Panc1 (cell line): Measurements from ENCODE around the gene FZD4.

Experiments
- TF ChIP-seq, protein P1 (sequence below): fragments of 450-650 bp; IDR thresholded peaks from 2 replicates; pipeline ENCODE4 v1.5.1; 2017; ENCODE audit warnings: mild to moderate bottlenecking
- TF ChIP-seq, protein P2 (sequence below), 2 experiments: IDR thresholded peaks; 2 replicates each; pipeline ENCODE4 v1.6.1; 2011 to 2012; ENCODE audit warnings: low read depth in 2 of 2, control low read depth in 1 of 2, low read length in 1 of 2, mild to moderate bottlenecking in 1 of 2, moderate library complexity in 1 of 2; ENCODE audit not compliant: insufficient read depth in 1 of 2

DNA sequence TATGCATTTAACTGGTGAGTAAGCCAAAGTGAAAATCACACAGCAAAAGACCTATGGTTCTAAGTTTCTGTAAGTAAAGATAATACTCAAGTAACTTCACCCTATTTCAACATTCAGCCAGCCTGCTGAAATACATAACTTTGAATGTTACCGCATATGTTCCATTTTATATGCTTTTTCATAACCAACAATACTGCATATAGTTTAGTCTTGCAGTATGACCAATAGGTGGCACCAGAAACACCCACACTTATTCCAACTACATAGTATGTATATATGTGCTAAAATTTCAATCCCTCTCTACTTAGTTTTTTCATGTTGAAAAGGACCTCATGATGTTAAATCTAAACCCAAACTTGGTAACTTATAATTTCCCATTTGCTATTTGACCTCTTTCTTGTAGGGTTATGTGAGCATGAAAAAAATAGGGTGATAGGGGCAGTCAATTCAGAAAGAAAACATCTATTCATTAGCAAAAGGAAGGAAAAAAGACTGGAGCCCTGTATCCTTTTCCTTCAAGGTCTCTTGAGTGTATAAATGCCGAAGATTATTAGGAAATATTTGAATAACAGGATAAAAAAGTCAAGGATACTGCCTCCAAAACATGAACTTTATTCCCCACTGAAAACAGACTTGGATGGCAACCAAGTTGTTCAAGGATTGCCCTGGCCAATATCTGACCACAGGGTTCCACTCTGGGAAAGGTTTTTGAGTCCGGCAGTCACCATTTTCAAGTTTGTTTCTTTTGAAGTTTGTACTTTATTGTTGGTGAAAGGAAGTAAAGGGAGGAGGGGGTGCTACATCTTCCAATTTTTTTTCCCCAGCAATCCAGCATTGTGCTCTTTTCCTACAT lies 23.8 kb upstream of the FZD4 start:
- TF ChIP-seq, protein P1, sequence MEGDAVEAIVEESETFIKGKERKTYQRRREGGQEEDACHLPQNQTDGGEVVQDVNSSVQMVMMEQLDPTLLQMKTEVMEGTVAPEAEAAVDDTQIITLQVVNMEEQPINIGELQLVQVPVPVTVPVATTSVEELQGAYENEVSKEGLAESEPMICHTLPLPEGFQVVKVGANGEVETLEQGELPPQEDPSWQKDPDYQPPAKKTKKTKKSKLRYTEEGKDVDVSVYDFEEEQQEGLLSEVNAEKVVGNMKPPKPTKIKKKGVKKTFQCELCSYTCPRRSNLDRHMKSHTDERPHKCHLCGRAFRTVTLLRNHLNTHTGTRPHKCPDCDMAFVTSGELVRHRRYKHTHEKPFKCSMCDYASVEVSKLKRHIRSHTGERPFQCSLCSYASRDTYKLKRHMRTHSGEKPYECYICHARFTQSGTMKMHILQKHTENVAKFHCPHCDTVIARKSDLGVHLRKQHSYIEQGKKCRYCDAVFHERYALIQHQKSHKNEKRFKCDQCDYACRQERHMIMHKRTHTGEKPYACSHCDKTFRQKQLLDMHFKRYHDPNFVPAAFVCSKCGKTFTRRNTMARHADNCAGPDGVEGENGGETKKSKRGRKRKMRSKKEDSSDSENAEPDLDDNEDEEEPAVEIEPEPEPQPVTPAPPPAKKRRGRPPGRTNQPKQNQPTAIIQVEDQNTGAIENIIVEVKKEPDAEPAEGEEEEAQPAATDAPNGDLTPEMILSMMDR = peak; percentile 83; the same call in 1 of the 2 replicates
- TF ChIP-seq, protein P2, sequence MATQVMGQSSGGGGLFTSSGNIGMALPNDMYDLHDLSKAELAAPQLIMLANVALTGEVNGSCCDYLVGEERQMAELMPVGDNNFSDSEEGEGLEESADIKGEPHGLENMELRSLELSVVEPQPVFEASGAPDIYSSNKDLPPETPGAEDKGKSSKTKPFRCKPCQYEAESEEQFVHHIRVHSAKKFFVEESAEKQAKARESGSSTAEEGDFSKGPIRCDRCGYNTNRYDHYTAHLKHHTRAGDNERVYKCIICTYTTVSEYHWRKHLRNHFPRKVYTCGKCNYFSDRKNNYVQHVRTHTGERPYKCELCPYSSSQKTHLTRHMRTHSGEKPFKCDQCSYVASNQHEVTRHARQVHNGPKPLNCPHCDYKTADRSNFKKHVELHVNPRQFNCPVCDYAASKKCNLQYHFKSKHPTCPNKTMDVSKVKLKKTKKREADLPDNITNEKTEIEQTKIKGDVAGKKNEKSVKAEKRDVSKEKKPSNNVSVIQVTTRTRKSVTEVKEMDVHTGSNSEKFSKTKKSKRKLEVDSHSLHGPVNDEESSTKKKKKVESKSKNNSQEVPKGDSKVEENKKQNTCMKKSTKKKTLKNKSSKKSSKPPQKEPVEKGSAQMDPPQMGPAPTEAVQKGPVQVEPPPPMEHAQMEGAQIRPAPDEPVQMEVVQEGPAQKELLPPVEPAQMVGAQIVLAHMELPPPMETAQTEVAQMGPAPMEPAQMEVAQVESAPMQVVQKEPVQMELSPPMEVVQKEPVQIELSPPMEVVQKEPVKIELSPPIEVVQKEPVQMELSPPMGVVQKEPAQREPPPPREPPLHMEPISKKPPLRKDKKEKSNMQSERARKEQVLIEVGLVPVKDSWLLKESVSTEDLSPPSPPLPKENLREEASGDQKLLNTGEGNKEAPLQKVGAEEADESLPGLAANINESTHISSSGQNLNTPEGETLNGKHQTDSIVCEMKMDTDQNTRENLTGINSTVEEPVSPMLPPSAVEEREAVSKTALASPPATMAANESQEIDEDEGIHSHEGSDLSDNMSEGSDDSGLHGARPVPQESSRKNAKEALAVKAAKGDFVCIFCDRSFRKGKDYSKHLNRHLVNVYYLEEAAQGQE (IDR thresholded peaks at IDR 0.05; ENCODE audit: insufficient read depth in 1 of 2, low read depth in 2 of 2, low read length in 1 of 2) = no peak
